ENCODE results near the gene KCNMA1. TPM values are rescaled to one million over a fixed set of nuclear protein-coding genes. Genes with fewer than 3 reads are reported as not detected.

KCNMA1 gene
- total RNA-seq, 2 donors from 2014 or later: 49.9 to 76.2 TPM

DNA sequence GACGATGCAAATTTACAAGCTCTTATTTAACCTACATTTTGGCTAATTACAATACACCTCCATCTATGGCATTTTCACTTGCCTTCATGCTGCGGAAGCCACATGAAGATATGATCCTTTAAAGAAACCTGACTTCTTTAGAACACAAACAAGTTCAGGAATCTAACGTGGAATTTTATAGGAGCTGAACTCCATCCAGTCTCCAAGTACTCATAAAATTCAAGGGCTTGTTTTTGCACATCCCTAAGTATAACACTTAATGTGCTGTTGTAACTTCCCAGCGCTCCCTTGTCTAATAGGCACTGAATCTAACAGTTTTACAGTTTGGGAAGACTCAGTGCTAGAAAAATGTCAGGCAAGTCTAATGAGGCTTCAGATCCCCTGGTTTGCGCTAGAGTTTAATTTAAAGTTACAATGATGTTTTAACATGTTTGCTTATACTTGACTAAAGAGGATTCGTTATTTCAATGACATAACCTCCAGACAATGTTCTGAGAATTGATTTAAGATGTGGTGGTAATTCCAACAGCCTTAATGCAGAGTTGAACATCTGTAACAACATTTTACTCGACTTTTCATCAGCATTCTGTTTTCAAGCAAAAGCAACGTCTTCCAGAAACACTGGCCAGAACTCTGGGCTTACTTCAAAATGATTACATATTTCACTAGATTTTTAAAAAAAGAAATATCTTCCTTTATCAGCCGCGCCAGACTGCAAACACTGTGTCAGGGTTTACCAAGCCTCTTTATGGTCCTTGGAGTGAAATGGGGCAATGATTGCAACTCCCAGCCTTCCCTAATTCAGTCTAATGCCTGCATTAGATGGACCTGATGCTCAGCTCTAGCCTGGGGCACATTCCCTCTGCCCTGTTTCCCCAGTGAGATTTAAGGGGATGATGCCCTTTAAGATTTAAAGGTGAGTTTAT is 664.3 kb downstream of the KCNMA1 start:
- ATAC-seq: no peak
- intact Hi-C loops (cut with DNase I, micrococcal nuclease): no loop called here
- peak in 1 of 2 donors; percentile 32 for DNase-seq

DNA sequence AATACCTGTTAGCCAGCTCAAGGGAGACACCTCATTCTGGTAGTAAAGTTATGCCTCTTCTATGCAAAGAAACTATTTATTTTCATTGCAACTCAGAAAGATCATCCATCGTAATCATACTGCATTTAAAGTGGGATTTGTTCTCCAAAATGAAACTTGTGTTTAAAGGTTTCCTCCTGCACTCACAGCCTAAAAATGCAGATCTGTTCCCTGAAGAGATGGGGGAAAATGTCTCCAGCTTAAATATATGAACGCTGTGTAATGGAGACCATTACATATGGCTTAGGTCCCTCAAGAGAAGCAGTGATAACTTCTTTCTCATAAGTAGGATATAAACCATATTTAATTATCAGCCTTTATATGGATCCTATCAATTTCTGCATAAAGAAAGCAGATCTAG is 665.1 kb downstream of the KCNMA1 start:
- intact Hi-C loops (cut with DNase I, micrococcal nuclease): no loop called here
- DNase-seq (no peak), ATAC-seq (no peak)

DNA sequence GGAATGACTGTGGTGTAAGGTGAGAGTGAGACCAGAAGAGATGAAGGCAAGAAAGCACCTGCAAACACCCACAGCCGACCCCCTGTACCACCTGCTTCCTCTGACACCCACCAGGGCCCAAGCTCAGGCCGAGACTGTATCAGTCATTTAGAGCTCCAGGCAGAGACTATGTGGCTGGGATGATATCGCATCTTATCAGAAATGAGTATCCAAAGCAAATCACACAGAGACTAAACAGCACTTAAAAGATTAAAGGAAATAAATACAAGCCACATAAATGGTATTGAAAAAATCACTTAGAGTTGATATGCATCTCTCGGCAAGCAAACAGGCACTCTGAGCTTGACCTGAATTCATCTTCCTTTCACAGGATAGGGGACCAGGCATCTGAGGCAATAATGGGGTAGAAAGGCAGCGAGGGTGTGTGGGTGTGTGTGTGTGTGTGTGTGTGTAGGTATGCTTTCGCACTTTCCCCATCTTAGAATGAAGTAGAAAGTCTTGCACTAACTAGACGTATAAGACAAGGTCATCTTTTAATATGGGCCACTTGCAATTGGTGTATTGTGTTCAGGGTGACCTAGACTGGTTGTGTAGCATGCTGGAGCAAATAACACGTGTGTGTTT is 665.9 kb downstream of the KCNMA1 start:
- no peak for ATAC-seq
- no peak for DNase-seq
- intact Hi-C loops (cut with DNase I, micrococcal nuclease): loop anchor here in 1 of 2 donors (2.0 kb wide), 1 partner anchor 329 kb away; no protein-coding TSS in a partner anchor

DNA sequence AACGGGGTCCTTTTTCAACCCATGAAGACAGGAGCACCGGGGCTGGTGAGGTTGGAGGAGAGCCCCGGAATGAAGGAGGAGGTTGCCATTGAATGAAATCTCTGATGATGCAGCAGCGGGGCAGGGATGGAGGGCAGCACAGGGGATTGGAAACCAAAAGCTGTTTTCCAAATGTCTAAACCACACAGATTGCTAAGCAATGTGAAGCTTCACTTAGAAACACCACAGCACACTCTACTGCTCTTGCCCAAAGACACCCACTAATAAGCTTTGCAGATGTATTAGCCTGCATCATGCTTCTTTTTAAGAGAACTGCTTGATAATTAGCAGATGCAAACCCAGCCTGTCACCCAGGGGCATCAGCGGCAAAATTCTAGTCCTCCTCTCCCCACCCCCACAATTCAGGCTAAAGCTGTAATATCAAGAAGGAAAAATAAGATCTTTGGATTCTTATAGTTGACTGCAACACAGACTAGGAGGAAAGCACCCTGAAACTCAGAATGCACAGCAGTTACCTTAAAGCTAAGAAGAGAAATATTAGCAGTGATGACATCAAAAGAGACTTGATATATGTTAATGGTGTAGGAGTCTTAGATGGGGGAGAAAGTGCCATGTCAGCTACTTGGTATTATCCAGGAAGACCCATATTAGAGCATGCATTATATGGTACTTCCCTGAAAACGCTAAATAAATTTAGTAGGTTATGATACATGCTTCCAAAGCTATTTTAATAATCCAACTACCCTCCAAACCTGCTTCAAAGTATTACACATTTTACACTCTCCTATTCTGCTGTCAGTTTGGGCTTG is 666.7 kb downstream of the KCNMA1 start:
- ATAC-seq (no peak), DNase-seq (no peak)
- intact Hi-C loops (cut with DNase I, micrococcal nuclease): loop anchor here in 1 of 2 donors (2.0 kb wide), 1 partner anchor 328 kb away; no protein-coding TSS in a partner anchor

DNA sequence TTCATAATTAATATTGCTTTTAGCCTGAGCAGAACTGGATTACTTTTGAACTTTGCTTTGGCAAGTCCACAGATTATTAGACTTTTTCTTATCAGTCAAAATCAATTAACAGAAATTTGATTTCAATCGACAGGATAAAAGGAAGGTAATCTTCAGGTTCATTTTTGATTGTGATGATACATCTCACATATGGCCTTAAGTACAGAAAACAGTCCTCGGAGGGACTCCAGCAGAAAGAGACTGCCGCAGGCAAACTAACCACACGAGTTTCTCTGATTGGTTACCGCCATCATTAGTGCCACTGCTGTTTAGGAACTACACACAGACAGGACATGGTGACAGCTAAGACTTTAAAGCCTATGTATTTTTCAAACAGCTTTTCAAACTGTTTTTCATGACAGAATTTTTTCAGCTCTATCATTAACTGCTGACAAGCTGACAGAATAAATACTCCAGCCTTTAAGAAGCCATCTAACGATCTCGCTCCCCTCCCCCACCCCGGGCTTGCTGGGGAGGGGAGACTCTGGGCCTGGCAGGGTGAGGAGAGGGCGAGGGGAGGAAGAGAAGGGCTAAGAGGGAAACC is 668.2 kb downstream of the KCNMA1 start:
- intact Hi-C loops (cut with DNase I, micrococcal nuclease): no loop called here
- no peak for ATAC-seq
- no peak for DNase-seq

DNA sequence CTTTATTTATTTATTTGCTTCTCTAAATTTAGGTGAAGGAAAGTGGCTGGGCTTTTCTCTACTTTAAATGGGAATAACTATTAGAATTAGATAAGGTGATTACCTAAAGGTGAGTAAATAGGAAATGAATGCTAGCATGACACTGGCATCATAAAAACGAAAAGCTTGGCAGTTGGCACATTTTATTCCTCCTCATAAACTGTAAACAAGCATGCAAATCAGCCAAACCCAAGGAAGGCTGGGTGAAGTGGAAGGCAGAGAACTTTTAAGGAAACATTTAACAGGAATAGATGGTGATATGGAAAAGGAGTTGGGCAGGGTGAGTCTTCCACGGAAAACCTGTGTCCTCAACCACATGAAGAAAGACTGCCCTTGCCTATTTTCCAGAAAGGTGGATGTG is 669.1 kb downstream of the KCNMA1 start:
- peak; percentile 91 for ATAC-seq
- no peak for DNase-seq
- intact Hi-C loops (cut with DNase I, micrococcal nuclease): no loop called here

DNA sequence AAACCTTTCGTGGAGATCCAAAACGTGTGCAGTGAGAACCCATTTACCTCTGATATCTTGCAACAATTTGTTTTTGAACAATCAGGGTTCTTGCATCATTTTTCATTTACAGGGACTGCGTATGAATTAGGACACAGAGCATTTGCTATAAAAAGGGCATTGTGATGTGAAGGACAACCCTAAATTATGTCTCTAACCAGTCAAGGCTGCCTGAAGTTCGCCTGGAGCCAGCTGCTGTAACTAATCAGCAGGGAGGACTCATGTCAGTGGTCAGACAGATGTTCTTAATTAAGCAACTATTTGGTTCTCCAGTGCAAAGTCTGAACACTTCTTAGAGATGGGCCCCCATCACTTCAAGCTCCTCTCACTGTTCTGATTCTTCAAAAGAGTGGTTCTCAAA is 674.8 kb downstream of the KCNMA1 start:
- intact Hi-C loops (cut with DNase I, micrococcal nuclease): no loop called here
- ATAC-seq (no peak), DNase-seq (no peak)

DNA sequence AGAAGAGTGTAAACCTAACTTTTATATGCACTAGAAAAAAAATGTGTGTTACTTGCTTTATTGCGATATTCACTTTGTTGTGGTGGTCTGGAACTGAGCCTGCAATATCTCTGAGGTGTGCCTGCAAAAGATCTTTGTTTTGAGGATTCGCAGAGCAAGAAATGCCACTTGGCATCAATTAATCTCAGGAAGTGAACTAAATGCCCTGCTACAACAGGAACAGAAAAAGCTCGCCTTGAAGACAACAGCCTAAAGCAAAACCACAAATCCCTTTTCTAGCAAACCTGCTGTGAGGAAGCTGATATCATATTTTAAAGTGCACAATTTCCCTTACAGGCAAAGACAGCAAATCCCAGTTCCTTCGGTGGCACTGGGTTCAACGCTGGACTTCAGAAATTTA is 675.8 kb downstream of the KCNMA1 start:
- ATAC-seq (no peak), DNase-seq (no peak)
- intact Hi-C loops (cut with DNase I, micrococcal nuclease): no loop called here

DNA sequence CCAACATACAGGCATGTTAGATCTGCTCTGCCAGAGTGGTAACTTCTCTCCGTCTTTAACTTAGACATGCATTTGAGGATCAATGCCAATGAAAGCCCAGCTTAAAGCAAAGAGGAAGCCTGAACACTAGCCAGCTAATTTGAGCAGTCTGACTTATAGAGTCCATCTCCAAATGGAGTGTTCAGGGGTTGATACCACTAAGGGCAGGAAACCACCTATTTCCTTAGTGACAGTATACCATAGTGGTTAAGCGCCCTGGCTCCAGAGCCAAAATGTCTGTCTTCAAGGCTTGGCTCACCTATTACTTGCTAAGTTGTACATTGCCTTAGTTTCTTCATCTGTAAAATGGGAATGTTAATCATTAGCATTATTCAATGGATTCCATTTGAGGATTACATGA is 678.5 kb downstream of the KCNMA1 start:
- ATAC-seq: no peak
- DNase-seq: no peak
- intact Hi-C loops (cut with DNase I, micrococcal nuclease): no loop called here

DNA sequence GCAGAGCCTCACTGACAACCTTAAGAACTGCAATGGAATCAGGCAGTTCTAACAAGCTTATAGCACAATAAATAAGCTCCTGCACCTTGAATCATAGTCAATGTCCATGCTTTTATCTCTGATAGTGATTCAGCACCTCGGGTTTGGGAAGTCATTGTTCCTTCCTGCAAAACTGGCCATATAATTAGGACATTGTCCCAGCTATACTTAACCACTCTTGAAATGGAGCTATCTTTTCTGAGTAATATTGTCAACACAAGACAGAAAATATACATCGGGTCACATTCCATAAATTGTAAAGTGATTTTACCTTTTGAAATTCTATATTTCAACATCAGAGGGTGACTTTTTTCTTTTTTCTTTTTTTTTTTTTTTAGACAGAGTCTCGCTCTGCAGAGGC is 682.8 kb downstream of the KCNMA1 start:
- DNase-seq: no peak
- no peak for ATAC-seq

DNA sequence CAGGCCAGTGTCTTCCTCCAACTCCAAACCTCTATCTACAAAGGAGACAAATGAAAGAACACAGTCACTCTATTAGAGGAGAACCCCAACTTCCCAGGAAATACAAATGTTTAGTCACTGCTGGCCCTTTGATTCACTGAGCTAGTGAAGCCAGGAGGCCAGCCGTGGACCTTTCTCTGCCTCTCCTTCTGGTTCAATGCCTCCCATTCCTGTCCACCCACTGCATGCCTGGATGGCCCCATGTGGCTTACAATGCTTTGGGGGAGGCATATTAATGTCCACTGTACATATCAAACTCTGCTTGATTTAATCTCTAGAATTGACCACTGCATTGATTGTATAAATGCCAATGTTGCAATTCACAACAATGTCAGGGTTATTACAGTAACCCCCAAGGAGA is 687.3 kb downstream of the KCNMA1 start:
- no peak for ATAC-seq
- intact Hi-C loops (cut with DNase I, micrococcal nuclease): no loop called here

More for the DNA sequence above, 682.8 kb downstream of the KCNMA1 start:
- intact Hi-C loops (cut with DNase I, micrococcal nuclease): no loop called here

DNA sequence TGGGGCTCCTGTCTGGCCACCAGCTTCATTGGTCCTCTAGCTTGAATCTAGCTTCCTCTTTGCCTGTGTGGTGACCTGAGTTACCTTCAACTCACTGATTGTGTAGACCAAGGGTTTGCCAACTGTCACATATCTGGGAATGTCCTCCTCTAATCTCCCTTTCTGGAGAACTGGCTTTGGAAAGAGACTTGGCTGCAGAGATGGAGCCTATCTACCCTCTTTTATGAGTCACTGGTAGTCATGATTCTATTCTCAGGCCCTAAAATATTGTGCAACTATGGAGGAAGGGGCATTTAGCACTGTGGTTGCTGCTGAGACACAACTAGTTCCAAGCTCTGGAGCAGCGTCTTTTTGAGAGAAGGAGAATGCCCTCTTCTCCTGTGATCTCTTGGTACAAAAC is 691.3 kb downstream of the KCNMA1 start:
- ATAC-seq: no peak
- intact Hi-C loops (cut with DNase I, micrococcal nuclease): no loop called here
- DNase-seq: no peak

More for the DNA sequence above, 687.3 kb downstream of the KCNMA1 start:
- DNase-seq: no peak

DNA sequence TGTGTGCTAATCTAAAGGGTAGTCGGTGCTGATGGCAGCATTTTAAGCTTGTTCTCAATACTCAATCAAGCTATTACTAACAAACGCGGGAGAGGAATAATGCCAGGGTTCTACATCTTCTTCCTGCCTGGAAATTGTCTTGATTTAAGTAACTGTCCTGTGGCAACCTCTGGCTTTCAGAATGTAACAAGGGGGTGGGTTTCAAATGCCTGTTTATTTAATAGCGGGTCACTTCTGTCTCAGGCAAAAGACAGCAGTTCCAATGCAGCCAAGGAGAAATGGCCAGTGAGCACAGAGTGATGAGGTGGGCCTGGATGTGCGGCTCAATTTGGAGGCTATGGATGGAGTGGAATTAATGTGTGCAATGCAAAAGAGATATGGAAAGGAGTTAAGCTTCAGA is 692.4 kb downstream of the KCNMA1 start:
- intact Hi-C loops (cut with DNase I, micrococcal nuclease): no loop called here
- DNase-seq (no peak), ATAC-seq (no peak)

DNA sequence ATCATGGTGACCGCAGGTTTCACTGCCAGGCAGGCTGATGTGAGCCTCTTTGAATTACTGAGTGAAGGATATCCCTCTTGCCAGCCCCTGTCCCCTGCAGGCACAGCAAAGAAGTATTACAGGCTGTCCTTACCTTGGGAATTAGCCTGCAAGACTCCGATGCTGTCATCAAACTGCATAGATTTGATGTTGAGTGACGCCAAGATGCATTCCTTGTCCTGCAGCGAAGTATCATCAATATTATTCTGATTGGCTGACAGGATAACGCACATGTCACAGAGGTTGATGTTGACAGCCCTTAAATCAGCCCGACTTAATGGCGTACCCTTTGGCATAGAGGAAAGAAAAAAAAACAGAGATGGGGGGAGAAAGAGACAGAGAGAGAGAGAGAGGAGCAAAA is 693.0 kb downstream of the KCNMA1 start:
- ATAC-seq: no peak
- no peak for DNase-seq
- intact Hi-C loops (cut with DNase I, micrococcal nuclease): no loop called here

DNA sequence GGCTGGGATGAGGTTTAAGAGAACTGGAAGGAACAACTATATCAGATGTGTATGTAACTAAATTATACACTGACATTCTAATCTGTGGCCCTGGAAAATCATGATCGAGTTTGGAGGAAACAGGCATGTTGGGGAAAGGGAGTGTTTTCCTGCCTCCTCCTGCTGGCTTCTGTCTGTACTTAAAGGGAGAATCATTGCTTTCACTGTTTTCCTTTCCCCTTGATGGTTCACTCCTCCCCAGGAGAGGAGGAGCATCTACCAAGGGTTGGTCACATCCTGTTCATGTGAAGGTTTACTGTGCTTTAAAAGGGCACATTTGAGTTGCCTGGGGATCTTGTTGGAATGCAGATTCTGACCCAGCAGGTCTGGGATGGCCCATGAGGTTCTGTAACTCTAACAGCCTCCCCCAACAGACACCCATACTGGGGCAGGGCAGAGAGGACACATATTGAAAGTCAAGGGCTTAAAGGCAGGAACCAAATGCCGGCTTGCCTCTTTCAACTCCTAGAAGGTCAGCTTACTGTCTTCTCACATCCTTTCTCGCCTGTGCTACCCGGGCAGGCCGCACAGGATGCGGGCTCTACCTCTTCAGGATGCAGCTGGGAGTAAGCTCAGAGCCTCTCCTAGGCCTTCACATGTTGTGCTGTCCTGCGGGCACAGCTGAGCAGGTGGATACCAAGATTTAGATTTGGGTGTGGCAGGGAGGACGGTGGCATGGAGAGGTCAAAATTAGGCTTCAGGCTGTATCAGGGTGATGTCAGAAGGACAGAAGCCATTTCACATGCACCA is 694.8 kb downstream of the KCNMA1 start:
- no peak for DNase-seq
- ATAC-seq: no peak

DNA sequence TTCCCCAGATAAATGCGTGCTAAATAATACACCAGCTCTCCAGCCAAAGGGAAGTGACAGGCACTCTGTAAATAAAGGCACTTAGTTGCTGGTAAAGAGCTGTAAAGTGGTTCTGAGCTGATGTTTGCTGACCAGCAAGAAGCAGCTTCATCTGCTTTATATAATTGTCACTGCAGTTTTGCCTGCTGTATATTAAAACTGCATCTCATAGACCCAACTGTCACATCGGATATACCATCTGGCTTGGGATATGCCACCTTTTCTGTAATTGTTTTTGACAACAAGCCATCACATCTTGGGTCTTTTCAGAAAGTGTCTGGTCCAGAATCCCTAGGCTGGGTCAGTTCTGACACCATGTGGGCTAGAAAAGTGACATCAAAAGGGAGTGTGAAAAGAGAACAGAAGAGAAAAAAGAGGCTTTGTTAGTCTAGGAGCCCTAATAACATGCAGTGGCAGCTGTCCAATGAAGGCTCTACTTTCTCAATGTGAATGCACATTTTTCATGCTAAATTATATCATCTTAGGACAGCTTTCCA is 697.6 kb downstream of the KCNMA1 start:
- no peak for DNase-seq
- no peak for ATAC-seq

More for the DNA sequence above, 694.8 kb downstream of the KCNMA1 start:
- intact Hi-C loops (cut with DNase I, micrococcal nuclease): no loop called here

DNA sequence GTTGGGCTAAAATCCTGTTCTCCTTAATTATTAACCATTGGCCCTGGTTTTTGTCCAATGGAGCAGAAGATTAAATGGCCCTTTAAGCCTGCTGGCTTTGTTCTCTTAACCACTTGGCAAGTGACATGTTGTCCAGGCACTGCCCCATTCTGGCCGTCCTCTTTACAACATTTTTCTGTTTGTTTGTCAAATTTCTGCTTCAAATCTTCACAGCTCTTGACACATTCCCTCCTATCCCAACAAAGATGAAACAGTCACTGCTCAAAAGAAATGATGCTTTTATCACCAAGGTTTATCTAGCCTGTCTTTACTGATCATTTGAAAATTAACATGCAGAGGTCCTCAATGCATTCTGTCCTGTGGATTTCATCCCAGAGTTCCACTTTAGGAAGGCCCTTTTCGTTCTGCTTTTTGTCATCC is 700.4 kb downstream of the KCNMA1 start:
- ATAC-seq (no peak), DNase-seq (no peak)
- intact Hi-C loops (cut with DNase I, micrococcal nuclease): no loop called here

More for the DNA sequence above, 697.6 kb downstream of the KCNMA1 start:
- intact Hi-C loops (cut with DNase I, micrococcal nuclease): no loop called here
